Measurements from ENCODE around the gene CNGB1. TPM values are rescaled to one million over a fixed set of nuclear protein-coding genes. Genes with fewer than 3 reads are reported as not detected.

CNGB1 gene
- total RNA-seq, 1 donor from 2014 or later, result under 0.01 TPM

GRCh38 chr16:57914244-57915173 is 56.4 kb downstream of the CNGB1 start:
- Histone ChIP-seq H3K27me3 (ENCODE audit: control insufficient read depth, insufficient read depth, low read length) (no peaks in the 10 kb centered on the region), H3K4me3 (ENCODE audit: low read depth, low read length) (no peak overlapping the region), H3K36me3 (ENCODE audit: control insufficient read depth, insufficient read depth, low read length) (no peaks in the 10 kb centered on the region)
- DNase-seq (ENCODE audit: low read depth) (no peak), FAIRE-seq (no peak)
- no peak for TF ChIP-seq CTCF (IDR thresholded peaks at IDR 0.05; ENCODE audit: insufficient read depth, low read length, severe bottlenecking)

DNA sequence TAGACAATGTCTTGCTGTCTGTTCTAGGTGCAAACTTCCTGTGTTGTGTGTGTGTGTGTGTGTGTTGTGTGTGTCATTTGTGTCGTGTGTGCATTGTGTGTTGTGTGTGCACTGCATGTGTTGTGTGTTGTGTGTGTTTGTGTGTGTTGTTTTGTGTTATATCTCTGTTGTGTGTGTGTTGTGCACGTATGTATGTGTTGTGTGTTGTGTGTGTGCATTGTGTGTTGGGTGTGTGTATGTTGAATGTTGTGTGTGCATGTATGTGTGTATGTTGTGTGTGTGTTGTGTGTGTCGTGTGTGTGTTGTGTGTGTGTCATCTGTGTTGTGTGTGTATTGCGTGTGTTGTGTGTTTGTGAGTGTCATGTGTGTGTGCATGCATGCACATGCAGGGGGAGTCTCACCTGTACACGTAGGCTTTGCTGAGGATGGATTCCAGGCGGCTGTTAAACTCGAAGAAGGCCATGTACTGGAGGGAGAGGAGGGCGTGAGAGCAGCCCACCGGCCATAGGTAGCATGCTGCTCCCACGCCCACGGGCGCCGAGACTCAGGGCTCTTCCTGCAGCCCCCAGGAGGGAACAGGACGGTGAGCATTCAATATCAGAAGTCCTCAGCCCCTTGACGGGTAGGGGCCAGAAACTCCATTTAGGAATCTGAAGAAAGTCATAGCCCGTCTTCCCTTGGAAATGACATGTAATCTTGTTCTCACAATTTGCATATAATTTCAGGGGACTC is 58.2 kb downstream of the CNGB1 start:
- Histone ChIP-seq H3K27me3 (ENCODE audit: control insufficient read depth, insufficient read depth, low read length) (no peaks in the 10 kb centered on the region), H3K4me3 (ENCODE audit: low read depth, low read length) (no peak overlapping the region), H3K36me3 (ENCODE audit: control insufficient read depth, insufficient read depth, low read length) (no peaks in the 10 kb centered on the region)
- DNase-seq (ENCODE audit: low read depth) (no peak), FAIRE-seq (peak; percentile 99)
- no peak for TF ChIP-seq CTCF (IDR thresholded peaks at IDR 0.05; ENCODE audit: insufficient read depth, low read length, severe bottlenecking)

- no peak for TF ChIP-seq CTCF (IDR thresholded peaks at IDR 0.05; ENCODE audit: insufficient read depth, low read length, severe bottlenecking)
- no peaks in the 10 kb centered on the region for H3K36me3 ChIP-seq (ENCODE audit: control insufficient read depth, insufficient read depth, low read length)
- FAIRE-seq (no peak), DNase-seq (ENCODE audit: low read depth) (peak; percentile 37)
- no peak overlapping the region for H3K4me3 ChIP-seq (ENCODE audit: low read depth, low read length)
- no peaks in the 10 kb centered on the region for H3K27me3 ChIP-seq (ENCODE audit: control insufficient read depth, insufficient read depth, low read length)
Measured at GRCh38 chr16:57911743-57912142, 59.2 kb downstream of the CNGB1 start.

DNA sequence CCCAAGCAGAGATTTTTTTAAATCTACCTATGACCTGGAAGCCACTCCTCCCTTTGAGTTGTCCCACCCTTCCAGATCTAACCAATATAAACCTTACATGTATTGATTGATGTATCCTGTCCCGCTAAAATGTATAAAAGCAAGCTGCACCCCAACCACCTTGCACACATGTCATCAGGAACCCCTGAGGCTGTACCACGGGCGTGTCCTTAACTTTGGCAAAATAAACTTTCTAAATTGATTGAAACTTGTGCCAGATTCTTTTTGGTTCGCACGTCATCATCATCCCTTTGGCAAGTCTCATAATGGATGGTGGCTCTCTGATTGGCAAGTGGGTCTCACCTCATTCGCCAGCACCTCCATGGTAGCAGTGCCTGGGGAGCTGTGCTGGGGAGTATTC is 60.2 kb downstream of the CNGB1 start:
- DNase-seq (ENCODE audit: low read depth) (no peak), FAIRE-seq (no peak)
- Histone ChIP-seq H3K27me3 (ENCODE audit: control insufficient read depth, insufficient read depth, low read length) (no peaks in the 10 kb centered on the region), H3K4me3 (ENCODE audit: low read depth, low read length) (no peak overlapping the region), H3K36me3 (ENCODE audit: control insufficient read depth, insufficient read depth, low read length) (no peaks in the 10 kb centered on the region)
- TF ChIP-seq CTCF (IDR thresholded peaks at IDR 0.05; ENCODE audit: insufficient read depth, low read length, severe bottlenecking), result no peak

DNA sequence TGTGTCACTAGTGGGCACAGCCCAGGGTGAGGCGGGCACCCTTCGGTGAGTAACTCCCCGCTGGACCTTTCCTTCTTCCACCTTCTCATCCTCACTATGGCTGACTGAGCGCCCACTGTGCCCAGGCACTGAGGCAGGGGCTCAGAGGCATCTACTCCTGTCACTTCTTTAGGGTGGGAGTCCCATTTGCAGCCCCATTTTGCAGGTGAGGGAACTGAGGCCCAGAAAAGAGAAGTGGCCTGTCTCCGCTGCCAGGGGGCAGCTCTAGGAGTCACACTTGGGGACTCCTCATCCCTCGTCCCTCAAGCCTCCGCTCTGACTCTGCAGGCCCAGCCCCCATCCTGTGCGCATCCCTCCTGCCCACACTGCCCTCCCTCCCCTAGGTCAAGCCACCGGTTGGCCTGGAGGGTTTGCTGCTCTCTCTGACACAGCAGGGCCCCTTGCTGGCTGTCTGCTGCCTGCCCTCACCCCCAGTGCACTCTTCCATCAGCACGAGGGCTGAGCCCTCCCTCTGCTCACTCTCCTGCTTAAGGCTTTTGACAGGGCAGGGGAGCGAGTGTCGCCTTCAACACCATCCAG is 62.4 kb downstream of the CNGB1 start:
- H3K27me3 ChIP-seq (ENCODE audit: control insufficient read depth, insufficient read depth, low read length), result no peaks in the 10 kb centered on the region
- H3K4me3 ChIP-seq (ENCODE audit: low read depth, low read length), result no peak overlapping the region
- no peak for DNase-seq (ENCODE audit: low read depth)
- no peaks in the 10 kb centered on the region for H3K36me3 ChIP-seq (ENCODE audit: control insufficient read depth, insufficient read depth, low read length)
- TF ChIP-seq CTCF (IDR thresholded peaks at IDR 0.05; ENCODE audit: insufficient read depth, low read length, severe bottlenecking), result no peak
- FAIRE-seq, result no peak

Measured in bronchial epithelial cell (primary cell).